ENCODE results near the gene REV1. TPM values are rescaled to one million over a fixed set of nuclear protein-coding genes. Genes with fewer than 3 reads are reported as not detected.

The REV1 gene
- total and polyA plus RNA-seq, 4 donors, result 4.0 to 37.7 (median 16.2) TPM

GRCh38 chr2:99422599-99422998 lies 67.2 kb downstream of the REV1 start:
- TF ChIP-seq YY1 (IDR thresholded peaks at IDR 0.05) (no peak), JUND (IDR thresholded peaks at IDR 0.05) (no peak), RAD21 (IDR thresholded peaks at IDR 0.05) (no peak), EGR1 (IDR thresholded peaks at IDR 0.05; ENCODE audit: low read depth in 2 of 2) (no peak), RXRA (IDR thresholded peaks at IDR 0.05) (no peak), CTCF (IDR thresholded peaks at IDR 0.05; ENCODE audit: low read depth, low read length, missing input control) (no peak)
- Histone ChIP-seq H3K4me1 (ENCODE audit: control insufficient read depth in 4 of 4, insufficient read depth in 4 of 4, low read length in 3 of 4) (no peaks in the 10 kb centered on the region), H3K36me3 (ENCODE audit: control insufficient read depth in 4 of 4, insufficient read depth in 3 of 4, low read depth in 1 of 4, low read length in 3 of 4) (peaks cover 4 to 61% (median 43%) of the 10 kb centered on the region in 4 donors), H3K9ac (ENCODE audit: low read depth in 1 of 2, low read length in 2 of 2) (no peak overlapping the region), H3K27ac (ENCODE audit: low read depth in 1 of 2, low read length in 2 of 2) (no peak overlapping the region), H3K27me3 (ENCODE audit: control insufficient read depth in 4 of 4, insufficient read depth in 4 of 4, low read length in 3 of 4) (no peaks in the 10 kb centered on the region), H3K4me3 (ENCODE audit: low read depth in 1 of 3, low read length in 3 of 3) (no peak overlapping the region), H3K9me3 (ENCODE audit: control insufficient read depth in 4 of 4, low read length in 3 of 4) (no peaks in the 10 kb centered on the region)
- 70% methylated on average over 3 of the region's 3 CpGs for WGBS
- no peak for DNase-seq (ENCODE audit: low spot score)

GRCh38 chr2:99421469-99421868 lies 68.3 kb downstream of the REV1 start:
- H3K4me3 ChIP-seq (ENCODE audit: low read depth in 1 of 3, low read length in 3 of 3), result no peak overlapping the region
- no peaks in the 10 kb centered on the region for H3K27me3 ChIP-seq (ENCODE audit: control insufficient read depth in 4 of 4, insufficient read depth in 4 of 4, low read length in 3 of 4)
- H3K4me1 ChIP-seq (ENCODE audit: control insufficient read depth in 4 of 4, insufficient read depth in 4 of 4, low read length in 3 of 4), result no peaks in the 10 kb centered on the region
- H3K9ac ChIP-seq (ENCODE audit: low read depth in 1 of 2, low read length in 2 of 2), result no peak overlapping the region
- H3K36me3 ChIP-seq (ENCODE audit: control insufficient read depth in 4 of 4, insufficient read depth in 3 of 4, low read depth in 1 of 4, low read length in 3 of 4), result peaks cover 4 to 61% (median 44%) of the 10 kb centered on the region in 4 donors
- DNase-seq (ENCODE audit: low spot score), result no peak
- WGBS, result 95% methylated on average over 5 of the region's 5 CpGs
- H3K9me3 ChIP-seq (ENCODE audit: control insufficient read depth in 4 of 4, low read length in 3 of 4), result no peaks in the 10 kb centered on the region
- no peak overlapping the region for H3K27ac ChIP-seq (ENCODE audit: low read depth in 1 of 2, low read length in 2 of 2)
- TF ChIP-seq RAD21 (IDR thresholded peaks at IDR 0.05) (no peak), TAF1 (conservative IDR thresholded peaks at IDR 0.05) (no peak), CTCF (IDR thresholded peaks at IDR 0.05; ENCODE audit: low read depth, low read length, missing input control) (no peak), GABPA (IDR thresholded peaks at IDR 0.05 in 1 of 2, conservative IDR thresholded peaks at IDR 0.05 in 1 of 2) (no peak)

- Histone ChIP-seq H3K27ac (ENCODE audit: low read depth in 1 of 2, low read length in 2 of 2) (no peak overlapping the region), H3K9ac (ENCODE audit: low read depth in 1 of 2, low read length in 2 of 2) (no peak overlapping the region), H3K27me3 (ENCODE audit: control insufficient read depth in 4 of 4, insufficient read depth in 4 of 4, low read length in 3 of 4) (no peaks in the 10 kb centered on the region), H3K36me3 (ENCODE audit: control insufficient read depth in 4 of 4, insufficient read depth in 3 of 4, low read depth in 1 of 4, low read length in 3 of 4) (peaks cover 4 to 67% (median 48%) of the 10 kb centered on the region in 4 donors), H3K4me1 (ENCODE audit: control insufficient read depth in 4 of 4, insufficient read depth in 4 of 4, low read length in 3 of 4) (no peaks in the 10 kb centered on the region), H3K9me3 (ENCODE audit: control insufficient read depth in 4 of 4, low read length in 3 of 4) (no peaks in the 10 kb centered on the region), H3K4me3 (ENCODE audit: low read depth in 1 of 3, low read length in 3 of 3) (no peak overlapping the region)
- DNase-seq (ENCODE audit: low spot score), result no peak
- WGBS, result 87% methylated on average over 5 of the region's 5 CpGs
- no peak for TF ChIP-seq EGR1 (IDR thresholded peaks at IDR 0.05; ENCODE audit: low read depth in 2 of 2)
- no peak for TF ChIP-seq RAD21 (IDR thresholded peaks at IDR 0.05)
- TF ChIP-seq FOXA1 (IDR thresholded peaks at IDR 0.05), result no peak
- no peak for TF ChIP-seq NR2F2 (IDR thresholded peaks at IDR 0.05)
- TF ChIP-seq ZBTB33 (IDR thresholded peaks at IDR 0.05), result no peak
- no peak for TF ChIP-seq SP1 (IDR thresholded peaks at IDR 0.05)
- no peak for TF ChIP-seq HNF4G (IDR thresholded peaks at IDR 0.05)
- TF ChIP-seq JUND (IDR thresholded peaks at IDR 0.05), result no peak
- TF ChIP-seq CTCF (IDR thresholded peaks at IDR 0.05; ENCODE audit: low read depth, low read length, missing input control), result no peak
Observed at GRCh38 chr2:99420751-99421299, 69.0 kb downstream of the REV1 start.

All from liver (tissue), 9 donors.